Activated naive CD4-positive, alpha-beta T cell treated with anti-CD3 and anti-CD28 coated beads for 36 hours (primary cell): ENCODE results near the gene RTL3. TPM values are rescaled to one million over a fixed set of nuclear protein-coding genes. Genes with fewer than 3 reads are reported as not detected.

Experiments used
- CTCF ChIA-PET: fragments of 350-600 bp; sonication (Branson Sonifier 250); formaldehyde crosslinking; loops from one replicate; lab custom pipeline; 2021; ENCODE audit warnings: antibody characterized with exemption; lab: Charles Lee
- DNase-seq: peaks from one replicate; pipeline ENCODE4 v3.0.0-alpha.2; 2020
- H3K27ac Mint-ChIP-seq: one replicate; pipeline ENCODE4 v1.8.0; 2021; ENCODE audit warnings: mild to moderate bottlenecking, mixed read lengths
- H3K27me3 Mint-ChIP-seq: one replicate; pipeline ENCODE4 v1.8.0; 2021; ENCODE audit warnings: low read depth, mixed read lengths
- H3K36me3 Mint-ChIP-seq: one replicate; pipeline ENCODE4 v1.8.0; 2021; ENCODE audit warnings: low read depth, mixed read lengths
- H3K4me1 Mint-ChIP-seq: one replicate; pipeline ENCODE4 v1.8.0; 2021; ENCODE audit warnings: low read depth, mixed read lengths
- H3K4me3 Mint-ChIP-seq: one replicate; pipeline ENCODE4 v1.8.0; 2021; ENCODE audit warnings: mild to moderate bottlenecking, moderate library complexity, mixed read lengths
- H3K9me3 Mint-ChIP-seq: one replicate; pipeline ENCODE4 v1.8.0; 2021; ENCODE audit warnings: mixed read lengths
- intact Hi-C: fragments of 100-400 bp; cut with micrococcal nuclease; formaldehyde crosslinking; loops from one replicate; pipeline ENCODE4 v1.15.1; 2023
- total RNA-seq, 2 experiments: library from RNA; stranded (reverse); gene quantifications; one replicate each; pipeline ENCODE4 v1.2.3, GENCODE V29; 2021

Gene RTL3
- total RNA-seq, result not detected

- no peak within 1 kb of the TSS for H3K27ac Mint-ChIP-seq
- no peaks in the 10 kb centered on the region for H3K9me3 Mint-ChIP-seq
- H3K4me1 Mint-ChIP-seq, result peaks cover 5% of the 10 kb centered on the region
- CTCF ChIA-PET, result no interaction called here
- DNase-seq, result no peak
- no peak within 1 kb of the TSS for H3K4me3 Mint-ChIP-seq
- H3K27me3 Mint-ChIP-seq, result no peaks in the 10 kb centered on the region
- no peaks in the 10 kb centered on the region for H3K36me3 Mint-ChIP-seq
- intact Hi-C loops, result no loop called here
These were observed at the start of gene RTL3 for GRCh38 chrX:78658845-78659744. TSS of gene RTL3 (minus strand) at chrX:78659328. CDS start at chrX:78658420, 908 bp downstream.

- CTCF ChIA-PET, result no interaction called here
- no peak overlapping the region for H3K27ac Mint-ChIP-seq
- DNase-seq, result no peak
- H3K4me1 Mint-ChIP-seq, result no peaks in the 10 kb centered on the region
- H3K36me3 Mint-ChIP-seq, result no peaks in the 10 kb centered on the region
- H3K9me3 Mint-ChIP-seq, result no peaks in the 10 kb centered on the region
- intact Hi-C loops, result loop anchor here (10.0 kb wide), 1 partner anchor 114 kb away; no protein-coding TSS in a partner anchor
- H3K4me3 Mint-ChIP-seq, result no peak overlapping the region
- no peaks in the 10 kb centered on the region for H3K27me3 Mint-ChIP-seq
These were observed 49.7 kb upstream of the RTL3 start for GRCh38 chrX:78708816-78709215.

GRCh38 chrX:78708262-78708661 is 49.1 kb upstream of the RTL3 start:
- Mint-ChIP-seq H3K9me3 (no peaks in the 10 kb centered on the region), H3K4me1 (no peaks in the 10 kb centered on the region), H3K4me3 (no peak overlapping the region), H3K27ac (no peak overlapping the region), H3K36me3 (no peaks in the 10 kb centered on the region), H3K27me3 (no peaks in the 10 kb centered on the region)
- intact Hi-C loops, result loop anchor here (10.0 kb wide), 1 partner anchor 113 kb away; no protein-coding TSS in a partner anchor
- peak; percentile 10 for DNase-seq
- CTCF ChIA-PET, result no interaction called here

GRCh38 chrX:78706071-78706470 is 46.9 kb upstream of the RTL3 start:
- H3K9me3 Mint-ChIP-seq, result no peaks in the 10 kb centered on the region
- CTCF ChIA-PET, result no interaction called here
- no peaks in the 10 kb centered on the region for H3K4me1 Mint-ChIP-seq
- H3K36me3 Mint-ChIP-seq, result no peaks in the 10 kb centered on the region
- intact Hi-C loops, result loop anchor here (10.0 kb wide), 1 partner anchor 111 kb away; no protein-coding TSS in a partner anchor
- no peak for DNase-seq
- no peak overlapping the region for H3K4me3 Mint-ChIP-seq
- H3K27me3 Mint-ChIP-seq, result no peaks in the 10 kb centered on the region
- H3K27ac Mint-ChIP-seq, result no peak overlapping the region

- intact Hi-C loops, result no loop called here
- H3K27ac Mint-ChIP-seq, result no peak overlapping the region
- no peaks in the 10 kb centered on the region for H3K36me3 Mint-ChIP-seq
- no peak overlapping the region for H3K4me3 Mint-ChIP-seq
- H3K9me3 Mint-ChIP-seq, result peaks cover 1% of the 10 kb centered on the region
- H3K4me1 Mint-ChIP-seq, result no peaks in the 10 kb centered on the region
- no peak for DNase-seq
- no peaks in the 10 kb centered on the region for H3K27me3 Mint-ChIP-seq
- CTCF ChIA-PET, result interaction anchor here (1.2 kb wide), 1 partner anchor 39 kb away, joined by 3 read pairs; no protein-coding TSS in a partner anchor
These were observed 34.4 kb upstream of the RTL3 start for GRCh38 chrX:78693536-78693935.

GRCh38 chrX:78693012-78693411 is 33.9 kb upstream of the RTL3 start:
- no peaks in the 10 kb centered on the region for H3K4me1 Mint-ChIP-seq
- H3K36me3 Mint-ChIP-seq, result no peaks in the 10 kb centered on the region
- no peak for DNase-seq
- peaks cover 1% of the 10 kb centered on the region for H3K9me3 Mint-ChIP-seq
- CTCF ChIA-PET, result interaction anchor here (0.8 to 1.2 kb wide), 2 partner anchors 22 to 39 kb away, joined by 3 read pairs; no protein-coding TSS in a partner anchor
- no peak overlapping the region for H3K4me3 Mint-ChIP-seq
- H3K27me3 Mint-ChIP-seq, result no peaks in the 10 kb centered on the region
- intact Hi-C loops, result no loop called here
- H3K27ac Mint-ChIP-seq, result no peak overlapping the region

- CTCF ChIA-PET, result interaction anchor here (0.7 kb wide), 1 partner anchor 350 kb away, joined by 3 read pairs; no protein-coding TSS in a partner anchor
- Mint-ChIP-seq H3K9me3 (no peaks in the 10 kb centered on the region), H3K36me3 (no peaks in the 10 kb centered on the region), H3K27me3 (no peaks in the 10 kb centered on the region), H3K27ac (no peak overlapping the region), H3K4me3 (no peak overlapping the region), H3K4me1 (no peaks in the 10 kb centered on the region)
- no peak for DNase-seq
- intact Hi-C loops, result no loop called here
These were observed 28.5 kb upstream of the RTL3 start for GRCh38 chrX:78687586-78687985.

GRCh38 chrX:78673246-78673645 is 14.1 kb upstream of the RTL3 start:
- Mint-ChIP-seq H3K27ac (no peak overlapping the region), H3K4me3 (no peak overlapping the region), H3K4me1 (no peaks in the 10 kb centered on the region), H3K9me3 (peaks cover 2% of the 10 kb centered on the region), H3K27me3 (no peaks in the 10 kb centered on the region), H3K36me3 (no peaks in the 10 kb centered on the region)
- CTCF ChIA-PET, result no interaction called here
- intact Hi-C loops, result no loop called here
- no peak for DNase-seq

- no peak overlapping the region for H3K27ac Mint-ChIP-seq
- H3K4me3 Mint-ChIP-seq, result no peak overlapping the region
- H3K27me3 Mint-ChIP-seq, result no peaks in the 10 kb centered on the region
- intact Hi-C loops, result no loop called here
- H3K36me3 Mint-ChIP-seq, result no peaks in the 10 kb centered on the region
- no peaks in the 10 kb centered on the region for H3K4me1 Mint-ChIP-seq
- H3K9me3 Mint-ChIP-seq, result peaks cover 2% of the 10 kb centered on the region
- no peak for DNase-seq
- CTCF ChIA-PET, result no interaction called here
These were observed 6.2 kb upstream of the RTL3 start for GRCh38 chrX:78665342-78665741.

- Mint-ChIP-seq H3K27ac (no peak overlapping the region), H3K4me1 (peaks cover 5% of the 10 kb centered on the region), H3K36me3 (no peaks in the 10 kb centered on the region), H3K4me3 (no peak overlapping the region), H3K27me3 (no peaks in the 10 kb centered on the region), H3K9me3 (peaks cover 2% of the 10 kb centered on the region)
- DNase-seq, result no peak
- intact Hi-C loops, result no loop called here
- CTCF ChIA-PET, result no interaction called here
These were observed 2.7 kb upstream of the RTL3 start for GRCh38 chrX:78661836-78662235.

- H3K27ac Mint-ChIP-seq, result no peak overlapping the region
- H3K9me3 Mint-ChIP-seq, result no peaks in the 10 kb centered on the region
- no peak overlapping the region for H3K4me3 Mint-ChIP-seq
- H3K36me3 Mint-ChIP-seq, result no peaks in the 10 kb centered on the region
- CTCF ChIA-PET, result no interaction called here
- H3K4me1 Mint-ChIP-seq, result peaks cover 5% of the 10 kb centered on the region
- DNase-seq, result no peak
- no peaks in the 10 kb centered on the region for H3K27me3 Mint-ChIP-seq
- intact Hi-C loops, result no loop called here
These were observed 827 bp upstream of the RTL3 start for GRCh38 chrX:78659955-78660354.

- Mint-ChIP-seq H3K4me1 (peaks cover 5% of the 10 kb centered on the region), H3K27ac (no peak overlapping the region), H3K36me3 (no peaks in the 10 kb centered on the region), H3K9me3 (no peaks in the 10 kb centered on the region), H3K4me3 (no peak overlapping the region), H3K27me3 (no peaks in the 10 kb centered on the region)
- intact Hi-C loops, result no loop called here
- CTCF ChIA-PET, result no interaction called here
- no peak for DNase-seq
These were observed 714 bp downstream of the RTL3 start for GRCh38 chrX:78658414-78658813.

GRCh38 chrX:78655642-78656041 is 3.5 kb downstream of the RTL3 start:
- Mint-ChIP-seq H3K9me3 (no peaks in the 10 kb centered on the region), H3K4me3 (no peak overlapping the region), H3K36me3 (no peaks in the 10 kb centered on the region), H3K4me1 (peaks cover 14% of the 10 kb centered on the region), H3K27me3 (no peaks in the 10 kb centered on the region), H3K27ac (no peak overlapping the region)
- DNase-seq, result no peak
- intact Hi-C loops, result no loop called here
- CTCF ChIA-PET, result no interaction called here
